Lower leg skin (tissue), 3 donors: Measurements from ENCODE around the gene SPG11.

ENCODE experiments used
- POLR2A ChIP-seq, 2 donors: fragments of 450-650 bp; IDR thresholded peaks; one replicate each; pipeline ENCODE4 v1.6.1; 2016 to 2017; ENCODE audit warnings: antibody characterized with exemption in 2 of 2, mild to moderate bottlenecking in 1 of 2, moderate library complexity in 1 of 2
- TF ChIP-seq, protein P1 (sequence below), 3 donors: fragments of 450-650 bp; IDR thresholded peaks; one replicate each; pipeline ENCODE4 v1.5.1; 2016; ENCODE audit warnings: antibody characterized with exemption in 3 of 3, mild to moderate bottlenecking in 3 of 3, moderate library complexity in 2 of 3

GRCh38 chr15:44662478-44663409 is 718 bp downstream of the SPG11 start:
- TF ChIP-seq, protein P1, sequence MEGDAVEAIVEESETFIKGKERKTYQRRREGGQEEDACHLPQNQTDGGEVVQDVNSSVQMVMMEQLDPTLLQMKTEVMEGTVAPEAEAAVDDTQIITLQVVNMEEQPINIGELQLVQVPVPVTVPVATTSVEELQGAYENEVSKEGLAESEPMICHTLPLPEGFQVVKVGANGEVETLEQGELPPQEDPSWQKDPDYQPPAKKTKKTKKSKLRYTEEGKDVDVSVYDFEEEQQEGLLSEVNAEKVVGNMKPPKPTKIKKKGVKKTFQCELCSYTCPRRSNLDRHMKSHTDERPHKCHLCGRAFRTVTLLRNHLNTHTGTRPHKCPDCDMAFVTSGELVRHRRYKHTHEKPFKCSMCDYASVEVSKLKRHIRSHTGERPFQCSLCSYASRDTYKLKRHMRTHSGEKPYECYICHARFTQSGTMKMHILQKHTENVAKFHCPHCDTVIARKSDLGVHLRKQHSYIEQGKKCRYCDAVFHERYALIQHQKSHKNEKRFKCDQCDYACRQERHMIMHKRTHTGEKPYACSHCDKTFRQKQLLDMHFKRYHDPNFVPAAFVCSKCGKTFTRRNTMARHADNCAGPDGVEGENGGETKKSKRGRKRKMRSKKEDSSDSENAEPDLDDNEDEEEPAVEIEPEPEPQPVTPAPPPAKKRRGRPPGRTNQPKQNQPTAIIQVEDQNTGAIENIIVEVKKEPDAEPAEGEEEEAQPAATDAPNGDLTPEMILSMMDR (IDR thresholded peaks at IDR 0.05): no peak
- TF ChIP-seq POLR2A (IDR thresholded peaks at IDR 0.05): no peak
